HG03342 (cell line): ENCODE measurements around the gene TEKT5.

Experiments used
- ATAC-seq: cut with Tn5 transposase; IDR thresholded peaks from one replicate; pipeline ENCODE4 v1.9.1; 2021; ENCODE audit warnings: mild to moderate bottlenecking, moderate library complexity; ENCODE audit not compliant: unreplicated experiment

The TEKT5 gene

GRCh38 chr16:10613785-10614485 is 80.8 kb downstream of the TEKT5 start:
- ATAC-seq: peak; percentile 62

DNA sequence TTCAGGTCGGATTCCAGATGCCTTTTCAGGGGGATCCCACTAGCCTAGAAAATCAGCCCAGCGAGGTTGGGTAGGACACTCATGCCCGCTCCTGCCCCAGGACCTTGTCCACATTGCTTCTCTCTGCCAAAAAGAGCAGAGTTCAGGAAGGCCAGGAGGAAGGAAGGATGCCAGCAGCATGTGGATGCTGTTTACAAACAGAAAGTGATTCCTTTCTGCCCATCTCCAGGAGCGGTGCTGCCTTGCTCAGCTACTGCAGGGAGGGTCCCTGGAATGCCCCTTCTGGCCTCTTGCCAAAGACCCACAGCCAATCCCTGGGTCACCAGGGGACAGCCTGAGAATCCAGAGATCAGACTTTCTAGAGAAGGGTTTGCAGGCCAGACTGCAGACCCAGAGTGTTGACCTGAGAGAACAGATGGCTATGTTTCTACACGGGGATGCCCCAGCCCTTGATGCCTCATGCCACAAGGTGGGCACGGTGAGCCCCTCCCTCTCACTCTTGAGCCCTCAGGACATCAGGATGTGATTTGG is 82.0 kb downstream of the TEKT5 start:
- ATAC-seq: no peak

DNA sequence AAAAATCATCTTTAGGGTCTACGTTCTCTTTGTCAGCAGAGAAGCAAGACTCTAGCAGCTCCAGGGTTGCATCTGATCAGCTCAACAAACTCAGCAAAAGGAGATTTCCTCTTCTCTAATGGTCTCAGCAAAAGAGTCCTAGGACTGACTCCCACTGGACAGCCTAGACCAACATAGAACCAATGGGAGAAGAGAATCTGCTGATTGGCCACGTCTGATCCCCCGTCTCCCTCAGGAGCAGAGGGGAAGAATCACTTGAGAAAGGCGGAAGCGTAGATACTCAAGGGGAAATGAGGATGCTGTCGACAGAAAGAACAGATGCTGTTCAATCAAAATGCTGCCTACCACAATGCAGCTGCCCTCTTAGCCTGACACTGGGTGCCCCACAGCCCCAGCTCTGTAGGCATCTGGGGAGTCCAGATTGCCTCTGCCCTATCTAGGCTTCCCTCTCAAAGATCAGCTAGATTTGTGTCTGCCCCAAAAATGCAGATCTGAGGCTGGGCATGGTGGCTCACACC is 82.8 kb downstream of the TEKT5 start:
- no peak for ATAC-seq

DNA sequence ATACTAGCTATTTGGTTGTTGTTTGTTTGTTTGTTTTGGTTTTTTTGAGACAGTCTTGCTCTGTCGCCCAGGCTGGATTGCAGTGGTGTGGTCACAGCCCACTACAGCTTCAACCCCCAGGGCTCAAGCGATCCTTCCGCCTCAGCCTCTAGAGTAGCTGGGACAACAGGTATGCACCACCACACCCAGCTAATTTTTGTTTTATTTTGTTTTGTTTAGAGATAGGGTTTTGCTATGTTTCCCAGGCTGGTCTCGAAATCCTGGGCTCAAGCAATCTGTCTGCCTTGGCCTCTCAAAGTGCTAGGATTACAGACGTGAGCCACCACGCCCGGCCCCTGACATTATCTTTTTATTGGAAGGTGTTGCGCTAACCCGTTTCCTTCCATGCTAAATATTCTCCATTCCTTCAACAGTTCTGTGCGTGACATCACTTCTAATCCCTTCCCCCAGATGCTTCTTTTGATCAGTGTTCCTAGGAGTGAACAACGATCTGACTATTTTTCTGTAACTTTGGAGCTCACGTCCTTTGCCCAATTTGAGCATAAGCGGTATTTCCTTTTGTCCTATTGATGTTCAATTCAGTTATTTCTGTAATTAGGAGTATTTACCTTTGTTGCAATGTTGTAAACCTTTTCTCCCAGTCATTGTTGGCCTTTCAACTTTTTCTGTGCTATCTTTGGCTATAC is 84.1 kb downstream of the TEKT5 start:
- no peak for ATAC-seq

DNA sequence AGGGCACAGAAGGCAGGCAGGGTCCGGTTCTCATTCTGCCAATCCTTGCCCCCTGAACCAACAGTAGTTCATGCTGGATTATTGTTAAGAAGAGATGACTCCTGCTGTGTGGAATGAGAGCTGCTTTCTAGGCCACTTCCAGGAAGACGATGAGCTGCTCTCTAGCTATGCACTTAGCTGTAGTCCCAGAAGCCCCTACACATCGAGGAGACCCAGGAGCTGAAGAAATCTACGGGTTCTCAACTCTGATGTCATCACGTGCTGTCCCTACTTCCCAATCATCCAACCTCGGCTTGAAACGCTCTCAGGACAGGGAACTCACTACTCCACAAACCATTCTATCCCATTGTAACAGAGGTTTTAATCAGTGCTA is 85.3 kb downstream of the TEKT5 start:
- no peak for ATAC-seq

DNA sequence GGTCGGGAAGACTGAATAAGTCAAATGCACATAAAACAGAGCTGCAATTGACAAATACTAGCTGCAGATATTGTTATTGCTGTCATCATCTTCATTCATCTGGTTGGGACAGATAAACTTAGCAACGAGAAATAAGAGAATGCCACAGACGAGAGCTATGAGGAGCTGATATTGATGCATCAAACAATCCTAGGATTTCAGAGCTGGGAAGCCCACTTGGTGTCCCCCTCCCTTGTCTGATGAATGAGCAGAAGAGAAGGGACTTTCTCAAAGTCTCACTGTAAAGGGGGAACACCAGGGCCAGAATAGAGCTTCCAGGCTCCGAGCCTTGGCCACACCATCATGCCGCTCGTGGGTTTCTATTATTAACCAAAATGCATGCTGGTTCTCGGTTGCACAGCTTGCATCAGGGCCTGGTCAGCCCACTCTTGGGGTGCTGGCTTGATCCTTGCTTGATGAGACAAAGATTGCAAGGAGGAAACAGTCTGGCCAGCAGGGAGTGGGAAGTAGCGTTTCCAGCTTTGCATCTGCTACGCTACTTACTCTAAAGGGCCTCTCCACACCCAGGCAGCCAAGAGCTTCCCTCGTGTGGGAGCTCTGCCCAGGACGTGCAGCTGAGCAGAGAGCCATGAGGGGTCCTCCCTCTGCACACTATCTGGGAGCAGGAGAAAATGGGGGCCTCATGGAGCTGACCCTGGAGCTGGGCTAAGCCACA is 85.9 kb downstream of the TEKT5 start:
- ATAC-seq: no peak

DNA sequence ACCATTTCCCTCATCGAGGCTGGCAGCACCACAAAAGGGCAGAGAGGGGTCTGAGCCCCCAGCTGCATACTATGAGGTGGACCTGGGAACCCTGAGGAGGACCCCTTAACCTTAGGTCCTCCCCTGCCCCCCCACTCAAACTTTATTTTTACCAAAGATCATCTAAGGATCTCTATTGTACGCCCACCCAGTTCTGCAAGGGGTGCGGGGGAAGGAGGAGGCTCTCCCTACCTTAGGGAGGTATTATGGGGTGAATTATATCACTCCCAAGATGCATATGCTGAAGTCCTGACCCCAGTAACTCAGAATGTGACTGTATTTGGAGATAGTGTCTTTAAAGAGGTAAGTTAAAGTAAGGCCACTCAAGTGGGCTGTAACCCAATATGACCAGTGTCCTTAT is 87.6 kb downstream of the TEKT5 start:
- no peak for ATAC-seq

DNA sequence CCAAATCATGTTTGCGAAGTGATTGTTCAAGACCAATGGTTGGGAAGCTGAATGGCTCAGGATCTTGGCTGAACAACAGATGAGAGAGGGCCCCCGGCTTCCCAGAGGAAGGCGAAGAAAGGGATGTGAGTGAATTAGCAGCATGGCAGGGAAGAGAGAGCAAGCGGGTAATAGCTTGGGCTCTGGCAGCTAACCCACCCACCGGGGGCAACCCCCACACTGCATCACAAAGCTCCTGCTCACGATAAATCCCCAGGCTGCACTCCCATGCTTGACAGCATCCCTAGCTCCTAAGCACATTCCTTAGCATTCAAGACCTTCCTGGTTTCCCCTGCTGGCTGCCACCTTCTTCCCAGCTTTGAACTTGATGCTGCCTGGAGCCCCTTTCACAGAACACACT is 88.1 kb downstream of the TEKT5 start:
- no peak for ATAC-seq

DNA sequence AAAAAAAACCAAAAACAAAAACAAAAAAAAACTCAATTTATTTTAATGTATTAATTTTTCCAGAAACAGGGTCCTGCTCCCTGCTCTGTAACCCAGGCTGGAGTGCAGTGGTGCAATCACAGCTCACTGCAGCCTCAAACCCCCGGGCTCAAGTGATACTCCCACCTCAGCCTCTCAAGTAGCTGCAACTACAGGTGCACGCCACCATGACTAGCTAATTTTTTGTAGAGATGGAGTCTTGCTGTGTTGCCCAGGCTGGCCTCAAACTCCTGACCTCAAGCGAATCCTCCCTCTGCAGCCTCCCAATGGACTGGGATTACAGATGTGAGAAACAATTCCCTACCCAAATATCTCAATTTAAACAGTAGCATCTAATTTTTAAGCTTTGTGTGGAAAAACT is 89.1 kb downstream of the TEKT5 start:
- no peak for ATAC-seq

GRCh38 chr16:10601444-10602408 is 93.0 kb downstream of the TEKT5 start:
- no peak for ATAC-seq

- no peak for ATAC-seq
Measured at GRCh38 chr16:10600782-10601443, 93.8 kb downstream of the TEKT5 start.

DNA sequence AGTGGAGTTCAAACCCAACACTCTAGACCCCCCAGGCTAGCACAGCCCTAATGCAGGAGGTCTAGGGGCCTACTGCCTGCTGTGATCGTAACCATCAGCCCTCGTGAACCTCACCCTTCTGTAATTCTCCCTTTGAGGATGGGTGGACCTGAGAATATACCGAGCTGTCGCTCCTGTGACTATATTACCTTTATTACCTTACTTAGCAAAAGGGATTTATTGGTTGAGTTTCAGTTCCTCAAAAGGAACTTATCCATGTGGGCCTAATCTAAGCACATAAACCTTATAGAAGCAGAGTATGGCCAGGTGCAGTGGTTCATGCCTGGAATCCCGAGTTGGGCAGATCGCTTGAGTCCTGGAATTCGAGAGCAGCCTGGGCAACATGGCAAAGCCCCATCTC is 95.1 kb downstream of the TEKT5 start:
- ATAC-seq: no peak

DNA sequence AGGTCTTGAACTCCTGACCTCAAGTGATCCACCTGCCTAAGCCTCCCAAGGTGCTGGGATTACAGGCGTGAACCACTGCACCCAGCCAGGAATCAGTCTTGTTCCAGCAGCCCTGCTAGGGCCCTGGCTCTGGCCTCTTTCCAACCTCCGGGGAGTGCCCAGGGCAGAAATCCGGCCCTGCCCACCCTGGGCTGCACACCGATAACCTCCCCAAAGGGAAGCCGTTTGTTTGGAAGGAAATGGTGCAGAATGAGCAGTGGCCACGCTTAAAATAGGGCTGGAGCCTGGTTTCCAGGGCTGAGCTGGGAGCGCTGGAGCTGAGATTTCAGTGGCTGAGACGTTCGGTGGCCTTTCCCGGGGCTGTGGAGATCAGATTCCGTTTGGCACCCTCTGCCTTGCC is 96.6 kb downstream of the TEKT5 start:
- ATAC-seq: no peak

DNA sequence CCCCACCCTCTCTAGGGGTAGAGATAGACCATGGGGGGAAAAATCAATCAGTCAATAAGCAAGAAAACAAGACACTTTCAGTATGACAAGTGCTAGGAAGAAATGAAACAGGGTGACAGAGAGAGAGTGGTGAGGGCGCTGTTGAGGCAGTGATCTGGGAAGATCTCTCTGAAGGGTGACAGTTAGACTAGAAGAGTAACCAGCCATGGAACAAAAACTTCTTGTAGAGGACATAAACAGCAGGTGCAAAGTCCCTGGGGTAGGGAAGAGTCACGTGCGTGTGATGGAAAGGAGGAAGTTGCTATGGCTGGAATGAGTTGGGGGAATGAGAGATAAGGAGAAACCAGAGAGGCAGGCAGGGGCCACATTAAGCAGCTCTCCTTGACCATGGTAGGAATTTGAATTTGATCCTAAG is 97.5 kb downstream of the TEKT5 start:
- no peak for ATAC-seq

DNA sequence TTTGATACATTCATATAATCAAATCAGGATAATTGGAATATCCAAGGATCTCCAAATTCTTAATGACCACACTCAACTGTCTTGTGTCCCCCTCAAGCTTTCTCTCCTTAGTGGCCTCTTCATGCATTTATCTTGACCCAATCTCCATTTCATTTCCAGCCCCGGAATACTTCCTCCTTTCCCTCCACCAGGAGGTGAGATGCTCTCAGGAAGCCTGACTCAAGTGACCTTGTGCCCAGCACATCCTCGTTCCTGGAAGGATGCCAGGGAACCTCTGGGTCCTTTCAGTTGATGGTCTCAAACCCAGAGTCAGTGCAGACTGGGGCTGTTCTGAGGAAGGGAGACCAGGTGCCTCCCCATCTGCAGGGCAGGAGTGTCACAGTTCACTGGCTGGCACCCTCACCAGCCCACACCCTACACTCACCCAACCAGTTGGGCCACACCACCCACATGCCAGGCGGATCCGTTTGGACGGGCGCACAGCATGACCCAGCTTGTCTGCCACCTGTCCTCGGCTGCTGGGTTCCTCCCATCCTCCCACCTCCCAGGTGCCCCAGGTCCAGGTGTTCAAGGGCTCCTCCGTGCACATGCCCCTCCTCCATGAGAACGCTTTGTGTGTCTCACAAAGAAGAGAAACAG is 100.3 kb downstream of the TEKT5 start:
- ATAC-seq: no peak

DNA sequence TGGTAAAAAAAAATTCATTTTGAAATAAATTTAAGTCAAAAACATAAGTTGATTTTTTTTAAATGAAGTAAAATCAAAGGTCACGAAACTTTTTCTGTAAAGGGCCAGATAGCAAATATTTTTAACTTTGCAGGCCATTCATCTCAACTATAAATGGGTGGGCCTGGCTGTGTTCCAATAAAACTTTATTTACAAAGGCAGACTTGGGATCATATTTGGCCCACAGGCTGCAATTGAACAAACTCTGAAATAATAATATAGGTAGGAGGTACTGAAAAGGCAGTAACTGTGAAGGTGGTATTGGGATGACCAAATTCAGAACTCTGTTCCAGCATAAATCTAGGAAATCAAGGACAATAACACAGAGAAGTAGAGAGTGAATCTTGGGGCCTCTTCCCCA is 102.1 kb downstream of the TEKT5 start:
- ATAC-seq: no peak

- ATAC-seq: no peak
Measured at GRCh38 chr16:10590342-10590741, 104.4 kb downstream of the TEKT5 start.

GRCh38 chr16:10589109-10589508 is 105.6 kb downstream of the TEKT5 start:
- ATAC-seq: no peak

- no peak for ATAC-seq
Measured at GRCh38 chr16:10587622-10588021, 107.1 kb downstream of the TEKT5 start.
